Measurements from ENCODE around the gene MEGF11.

GRCh38 chr15:66155065-66155464, 98.5 kb downstream of the MEGF11 start:
- TF ChIP-seq CTCF (IDR thresholded peaks at IDR 0.05) (no peak), EP300 (IDR thresholded peaks at IDR 0.05) (no peak), POLR2A (IDR thresholded peaks at IDR 0.05) (no peak), POLR2AphosphoS5 (IDR thresholded peaks at IDR 0.05) (no peak)
